HPDE6-E6E7 (cell line): ENCODE measurements around the gene TENM4.

Experiments
- DNase-seq: peaks from one replicate; pipeline ENCODE4 v3.0.0; 2011; ENCODE audit warnings: missing footprints; ENCODE audit errors: extremely low spot score

The TENM4 gene

DNA sequence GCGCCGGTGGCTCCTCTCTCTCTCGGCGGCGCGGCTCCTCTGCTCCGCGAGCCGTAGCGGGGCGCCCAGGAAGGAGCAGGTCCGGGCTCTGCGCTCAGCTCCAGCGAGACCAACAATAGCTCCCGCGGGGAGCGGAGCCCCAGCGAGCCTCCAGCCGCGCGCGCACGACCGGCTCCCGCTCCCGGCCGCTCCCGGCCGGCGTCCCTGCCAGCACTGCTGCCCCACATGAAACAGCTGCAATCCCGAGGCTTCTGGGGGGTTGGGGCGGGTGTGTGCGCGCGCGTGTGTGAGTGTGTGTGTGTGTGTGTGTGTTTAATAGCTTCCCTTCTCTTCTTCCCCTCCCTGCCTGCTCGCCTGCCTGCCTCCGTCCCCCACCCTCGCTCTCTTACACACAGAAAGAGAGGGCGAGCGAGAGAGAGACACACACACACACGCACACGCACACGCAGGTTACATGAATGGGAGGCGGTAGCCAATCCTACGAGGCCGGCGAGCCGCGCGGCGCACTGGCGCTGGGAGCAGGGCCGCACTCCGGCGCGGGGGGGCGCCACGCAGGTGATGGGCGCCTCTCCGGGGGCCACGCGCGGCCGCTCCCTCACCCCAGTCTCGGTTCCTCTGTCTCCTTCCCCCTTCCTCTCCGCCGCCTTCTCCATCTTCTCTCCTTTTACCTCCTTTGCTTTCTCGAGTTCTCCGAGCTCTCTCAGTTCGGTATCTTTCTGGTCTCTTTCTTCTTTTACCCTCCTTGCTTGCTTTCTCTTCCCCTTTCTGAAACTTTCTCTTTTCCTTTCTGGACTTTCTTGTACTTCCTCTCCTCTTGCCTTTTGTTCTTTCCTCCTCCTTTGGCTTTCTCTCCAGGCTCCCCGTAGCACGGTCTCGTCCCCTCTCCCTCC lies at the start of gene TENM4:
TSS of gene TENM4 (minus strand) at position 460 of the 890 bp plus-strand sequence. CDS start 371,086 bp downstream, outside the sequence.
- peak; percentile 31 for DNase-seq

DNA sequence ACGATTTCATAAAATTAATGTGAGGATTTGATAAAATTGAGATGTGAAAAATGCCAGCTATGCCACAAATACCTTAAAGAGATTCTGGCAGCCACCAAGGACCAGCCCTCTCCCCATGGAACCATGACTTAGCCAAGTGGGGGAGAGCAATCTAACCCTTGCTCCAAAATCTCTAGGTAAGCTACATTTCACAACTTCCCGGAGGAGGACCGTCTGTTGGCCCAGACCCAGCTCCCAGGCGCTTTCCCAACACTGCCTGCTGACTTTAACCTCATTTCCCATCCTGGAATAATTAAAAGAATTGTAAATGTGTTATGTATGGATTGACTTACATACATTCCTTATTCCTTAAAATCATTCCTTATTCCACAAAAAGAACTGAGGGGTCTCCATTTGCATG lies 47.5 kb upstream of the TENM4 start:
- no peak for DNase-seq

DNA sequence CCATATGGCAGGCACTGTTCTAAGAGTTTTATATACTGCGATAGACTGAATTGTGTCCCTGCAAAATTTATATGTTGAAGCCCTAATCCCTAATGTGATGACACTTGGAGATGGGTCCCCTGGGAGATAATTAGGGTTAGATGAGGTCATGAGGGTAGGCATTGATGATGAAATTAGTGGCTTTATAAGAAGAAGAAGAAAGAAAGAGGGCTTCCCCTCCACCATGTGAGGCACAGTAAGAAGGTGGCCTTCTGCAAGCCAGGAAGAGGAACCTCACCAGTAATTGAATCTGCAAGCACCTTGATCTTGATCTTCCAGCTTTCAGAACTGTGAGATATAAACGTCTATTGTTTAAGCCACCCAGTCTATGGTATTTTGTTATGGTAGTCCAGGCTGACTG lies 46.6 kb upstream of the TENM4 start:
- no peak for DNase-seq

DNA sequence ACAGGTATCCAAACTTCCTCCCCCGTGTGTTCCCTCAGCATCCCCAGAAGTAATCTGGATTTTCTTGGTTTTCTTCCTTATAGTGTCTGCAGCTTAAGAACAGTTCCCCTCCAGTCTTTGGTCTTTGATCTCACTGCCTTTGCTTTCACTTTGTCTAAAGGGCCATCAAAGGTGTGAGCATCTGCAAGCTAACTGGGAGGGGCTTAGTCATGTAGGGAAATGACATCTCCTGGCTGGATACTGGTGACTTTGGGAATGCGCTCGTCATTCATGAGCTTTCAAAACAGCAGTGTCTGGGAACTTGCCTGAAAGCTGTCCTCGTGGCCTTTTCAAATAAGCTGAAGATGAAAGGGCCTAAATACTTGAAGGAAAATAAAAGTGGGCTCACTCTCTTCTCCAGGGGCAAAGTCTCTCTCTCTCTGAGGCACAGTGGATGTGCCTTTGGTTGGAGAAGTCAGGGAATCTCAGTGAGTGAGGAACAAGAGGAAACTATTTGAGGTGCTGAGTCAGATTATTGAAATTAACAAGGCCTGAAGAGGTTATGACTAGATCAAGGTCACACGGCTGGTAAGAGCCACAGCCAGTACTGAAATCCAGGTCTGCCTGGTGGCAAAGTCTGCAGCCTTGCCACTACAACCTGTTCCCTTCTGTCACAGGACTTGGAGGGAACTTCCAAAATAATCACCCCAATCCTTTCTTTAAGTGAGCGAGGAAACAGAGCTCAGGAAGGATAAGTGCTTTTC lies 45.6 kb upstream of the TENM4 start:
- DNase-seq = no peak

DNA sequence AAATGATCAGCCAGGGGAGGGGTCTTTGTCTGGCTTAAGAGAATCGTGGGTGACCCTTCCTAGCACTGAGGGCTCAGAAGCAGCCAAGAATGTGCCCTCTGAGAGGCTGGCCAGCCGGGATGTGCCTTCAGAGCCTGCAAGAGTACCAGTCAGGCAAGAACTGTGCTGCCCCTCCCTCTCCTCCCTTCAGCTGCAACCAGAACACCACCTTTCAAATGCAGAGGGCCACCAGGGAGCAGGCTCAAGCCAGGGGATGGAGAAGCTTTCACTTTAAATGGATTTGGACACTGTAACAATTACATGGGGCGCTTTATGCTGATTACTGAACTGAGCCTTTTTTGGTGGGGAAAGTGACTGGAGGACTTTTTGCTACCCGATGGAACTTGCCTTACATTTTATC lies 44.9 kb upstream of the TENM4 start:
- DNase-seq = no peak

DNA sequence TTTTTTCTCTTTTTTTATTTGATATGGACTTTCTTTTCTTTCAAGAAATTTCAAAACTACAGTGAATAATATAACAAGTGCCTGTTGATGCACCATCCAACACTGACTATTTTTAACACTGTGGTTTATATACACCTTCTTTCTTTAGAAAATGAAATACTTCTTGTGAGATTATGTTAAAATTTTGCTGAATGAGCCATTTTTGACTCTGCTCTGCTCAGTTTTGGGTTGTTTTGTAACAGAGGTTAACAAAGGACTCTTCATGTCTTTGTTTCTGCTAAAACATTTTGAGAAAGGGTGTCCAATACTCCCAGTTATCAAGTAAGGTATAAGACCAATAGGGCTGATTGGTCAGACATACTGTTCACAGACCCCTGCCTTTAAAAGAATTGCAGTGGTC lies 44.0 kb upstream of the TENM4 start:
- no peak for DNase-seq

DNA sequence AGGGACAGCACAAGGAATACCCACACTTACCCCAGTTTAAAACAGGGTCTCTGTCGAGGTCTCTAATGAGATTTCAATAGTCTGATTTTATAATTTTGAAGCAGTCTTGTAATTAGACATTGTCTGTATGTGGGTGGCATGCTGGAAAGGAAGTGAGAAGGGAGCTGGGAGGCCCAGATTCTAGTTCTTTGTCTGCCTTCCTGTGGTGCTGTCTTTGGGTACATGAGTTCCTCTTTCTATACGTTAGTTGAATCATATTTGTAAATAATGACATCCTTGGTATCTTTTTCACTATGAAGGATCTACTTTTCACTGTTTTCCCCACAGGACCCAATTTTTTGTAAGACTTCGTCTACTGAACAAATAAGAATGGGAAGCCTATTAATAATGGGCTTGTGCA lies 42.0 kb upstream of the TENM4 start:
- no peak for DNase-seq

DNA sequence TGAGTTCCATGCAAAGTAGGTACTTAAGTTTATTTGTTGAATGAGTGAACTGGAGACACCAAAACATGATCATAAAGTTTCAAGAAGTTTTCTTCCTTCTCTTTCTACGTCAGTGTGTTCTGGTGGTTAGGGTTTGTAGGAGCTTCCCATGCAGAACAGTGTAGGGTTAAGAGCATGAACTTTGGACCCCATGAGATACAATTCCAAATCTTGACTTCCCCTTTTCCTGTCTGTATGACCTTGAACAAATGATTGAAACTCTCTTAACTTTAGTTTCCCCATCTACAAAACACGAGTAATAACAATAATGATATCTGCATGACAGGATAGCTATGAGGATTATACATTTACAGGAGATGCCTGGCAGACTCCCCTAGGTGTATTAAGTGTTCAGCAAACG lies 41.0 kb upstream of the TENM4 start:
- no peak for DNase-seq

DNA sequence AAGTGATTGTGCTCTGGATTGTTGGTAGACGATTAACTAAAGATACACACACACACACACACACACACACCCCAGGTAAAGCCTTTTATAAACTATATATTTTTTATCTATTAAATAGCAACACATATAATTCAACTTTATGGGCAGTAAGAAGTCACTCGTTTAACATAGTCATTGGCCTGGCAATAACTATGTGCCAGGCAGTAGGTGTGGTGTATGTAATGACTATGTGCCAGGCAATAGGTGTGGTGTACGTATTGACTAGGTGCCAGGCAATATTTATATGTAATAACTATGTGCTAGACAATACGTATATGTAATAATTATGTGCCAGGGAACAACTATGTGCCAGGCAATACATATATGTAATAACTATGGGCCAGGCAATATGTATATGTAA lies 40.0 kb upstream of the TENM4 start:
- no peak for DNase-seq

DNA sequence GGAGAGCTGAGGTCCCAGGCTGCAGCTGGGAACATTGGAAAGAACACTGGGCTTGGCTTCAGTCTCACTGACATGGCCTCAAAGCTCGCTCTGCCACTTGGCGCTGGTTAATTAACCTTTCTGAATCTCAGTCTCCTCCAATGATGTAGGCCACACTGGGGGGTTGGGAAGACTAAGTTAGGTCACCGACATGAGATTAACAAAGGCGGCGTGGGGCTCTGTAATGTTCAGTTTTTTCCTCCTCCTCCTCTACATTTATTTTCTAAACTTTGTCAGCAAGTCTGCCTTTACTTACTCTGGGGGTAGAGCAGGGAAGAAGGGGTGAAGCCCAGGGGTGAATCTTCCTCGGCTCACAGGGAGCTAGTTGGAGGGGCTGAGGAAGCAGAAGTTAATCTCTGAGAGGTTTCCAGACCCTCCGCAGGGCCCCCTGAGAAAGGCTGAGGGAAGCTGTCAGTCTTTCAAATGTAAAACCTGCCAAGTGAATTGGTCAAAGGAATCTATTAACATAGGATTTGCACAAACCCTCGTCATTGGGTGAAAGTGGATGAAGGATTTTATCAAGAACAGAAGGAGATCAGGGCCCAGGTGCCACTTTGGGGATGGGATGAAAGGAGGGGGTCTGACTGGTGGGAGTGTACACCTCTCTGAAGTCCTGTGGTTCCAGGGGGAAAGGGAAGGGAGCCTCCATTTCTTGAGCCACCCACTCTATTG lies 32.1 kb upstream of the TENM4 start:
- DNase-seq = no peak

DNA sequence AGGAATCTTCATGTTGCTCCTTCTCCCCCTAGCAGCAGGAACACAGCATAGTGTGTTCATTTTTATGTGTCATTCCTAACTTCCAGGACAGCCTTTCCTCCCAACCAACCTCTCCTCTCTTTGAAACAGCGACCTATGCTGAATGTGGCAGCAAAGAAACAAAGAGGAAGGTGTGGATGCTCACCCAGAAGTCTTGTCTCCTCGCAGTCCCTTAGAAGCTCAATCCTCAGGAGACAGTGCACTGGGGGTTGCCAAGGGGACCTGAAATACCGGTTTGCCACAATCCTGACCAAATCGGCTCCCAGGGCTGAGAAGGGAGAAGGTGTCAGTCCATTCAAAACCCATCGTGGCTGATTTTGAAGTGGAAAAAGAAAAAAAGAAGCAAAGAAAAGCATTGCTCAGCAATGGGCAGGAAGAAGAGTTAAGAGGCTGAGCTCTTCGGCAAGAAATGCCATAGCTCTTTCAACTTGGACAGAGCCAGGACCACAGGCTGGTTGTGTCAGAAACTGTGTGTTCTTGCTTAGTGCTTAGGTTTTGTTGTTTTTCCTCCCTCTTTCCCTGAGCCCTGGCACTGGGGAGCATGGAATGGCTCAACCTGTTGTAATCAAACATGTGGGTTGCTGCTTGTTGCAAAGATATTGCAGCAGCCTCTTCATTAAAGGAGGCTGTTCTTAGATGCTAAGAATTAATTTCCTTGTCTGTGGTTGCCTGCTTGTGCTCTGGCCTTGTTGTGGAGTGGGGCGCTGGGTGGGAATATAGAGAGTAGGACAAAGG lies 30.4 kb upstream of the TENM4 start:
- no peak for DNase-seq

DNA sequence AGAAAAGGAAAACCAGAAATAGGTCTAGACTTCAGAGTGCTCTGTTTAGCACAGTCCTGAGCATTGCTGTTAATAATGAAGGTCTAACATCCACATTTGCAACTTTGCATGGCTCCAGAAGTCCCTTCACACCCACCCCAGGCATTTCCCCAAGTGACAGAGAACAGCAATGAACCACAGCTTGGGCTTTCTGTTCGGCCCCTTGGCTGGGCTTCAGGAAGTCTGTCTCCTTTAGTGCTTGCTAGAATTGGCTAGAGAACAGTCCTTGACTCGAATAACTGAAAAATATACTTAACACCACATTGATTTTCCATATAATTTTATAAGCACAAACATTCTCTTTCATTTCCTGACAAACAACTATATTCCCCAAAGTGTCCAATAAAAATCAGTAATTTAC lies 29.3 kb upstream of the TENM4 start:
- DNase-seq = no peak

DNA sequence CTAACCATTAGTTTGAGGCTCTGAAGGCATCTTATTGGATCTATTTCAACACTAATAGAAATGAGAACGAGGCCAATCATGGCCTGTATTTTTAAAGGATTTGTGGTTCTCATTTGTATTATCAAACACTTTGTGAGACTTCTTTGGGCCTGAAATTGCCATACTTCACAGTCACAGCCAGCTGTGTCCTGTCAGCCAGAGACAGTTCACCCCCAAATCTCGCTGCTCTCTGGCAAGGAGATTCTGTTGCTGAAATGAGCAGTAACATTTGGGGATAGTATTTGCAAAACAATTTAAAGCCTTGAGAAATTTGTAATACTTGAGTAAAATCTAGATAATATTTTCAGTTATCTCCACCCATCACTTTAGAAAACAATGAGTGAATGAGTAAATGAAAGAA lies 26.9 kb upstream of the TENM4 start:
- no peak for DNase-seq

DNA sequence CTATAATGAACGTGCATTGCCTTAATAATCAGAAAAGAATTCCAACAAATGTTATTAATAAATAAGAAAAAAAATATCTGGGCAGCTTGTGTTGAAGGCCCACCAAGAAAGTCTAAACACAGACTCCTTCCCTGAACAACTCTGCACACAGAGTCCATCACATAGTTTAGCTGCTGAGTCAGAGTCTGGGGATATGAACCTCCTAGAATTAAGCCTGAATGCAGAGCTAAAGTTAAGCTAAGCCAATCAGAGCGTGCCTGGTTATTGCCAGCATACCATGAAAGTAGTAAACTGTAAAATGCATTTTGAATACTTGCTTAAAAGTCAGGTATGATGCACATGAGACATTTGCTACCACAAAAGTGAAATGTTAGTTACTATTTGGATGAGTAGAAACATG lies 25.6 kb upstream of the TENM4 start:
- DNase-seq = peak; percentile 15

DNA sequence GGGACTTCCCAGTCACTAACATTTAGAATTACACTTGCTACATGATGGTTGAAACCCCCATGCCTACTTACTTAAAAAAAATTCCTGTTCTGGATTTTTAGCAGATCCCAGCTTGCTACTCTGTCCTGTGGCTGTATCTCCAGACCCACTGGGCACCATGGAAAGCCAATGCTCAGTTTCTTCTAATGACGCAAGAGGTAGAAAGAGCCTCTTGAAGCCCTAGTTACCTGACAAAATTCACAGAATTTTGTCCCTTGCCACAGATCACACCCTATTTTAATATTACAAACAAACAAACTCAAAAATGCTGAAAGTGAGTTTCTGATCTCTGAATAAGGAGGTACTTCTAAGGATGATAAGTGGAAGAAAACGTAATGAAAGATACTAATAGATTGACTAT lies 24.3 kb upstream of the TENM4 start:
- DNase-seq = no peak

DNA sequence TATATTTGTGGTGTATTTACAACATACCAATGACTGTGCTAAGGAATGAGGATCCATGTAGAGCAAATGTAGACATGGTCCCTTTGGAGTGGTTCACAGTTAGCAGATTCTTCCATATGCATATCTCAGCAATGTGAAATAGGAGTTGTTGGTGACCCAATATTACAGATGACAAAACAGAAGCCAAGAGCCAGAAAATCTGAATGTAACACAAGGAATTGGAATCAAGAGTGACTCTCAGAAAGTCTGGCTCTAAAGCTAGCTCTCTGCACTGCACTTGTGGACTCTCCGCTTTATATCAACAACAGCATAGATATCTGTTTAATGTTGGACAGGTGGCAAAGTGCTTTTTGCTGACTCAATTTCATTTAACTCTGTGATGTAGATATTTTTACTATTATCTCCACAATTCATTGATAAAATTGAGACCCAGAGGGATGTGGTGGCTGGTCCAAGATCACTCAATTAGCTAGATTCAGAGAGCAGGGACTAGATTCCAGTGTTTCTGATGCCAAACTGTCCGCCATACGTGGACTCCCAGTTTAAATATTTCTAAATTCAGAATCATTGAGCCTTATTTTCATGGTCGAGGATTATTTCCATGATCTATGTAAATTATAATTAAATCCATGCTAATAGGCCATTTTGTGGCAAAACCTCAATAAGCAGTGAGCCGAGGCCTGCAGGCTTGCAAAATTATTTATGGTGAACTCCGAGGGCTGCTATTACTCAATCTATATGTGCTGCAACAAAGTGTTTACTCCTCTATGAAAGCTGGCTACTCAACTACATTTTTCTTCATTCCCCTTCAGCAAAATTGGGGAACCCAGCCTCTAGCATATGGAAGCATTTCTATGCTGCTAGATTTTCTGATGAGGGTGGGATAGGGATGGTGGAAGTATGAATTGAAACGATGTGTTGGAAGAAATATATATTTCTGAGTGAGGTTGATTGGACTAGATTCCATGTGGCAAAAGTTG lies 21.1 kb upstream of the TENM4 start:
- DNase-seq = no peak

DNA sequence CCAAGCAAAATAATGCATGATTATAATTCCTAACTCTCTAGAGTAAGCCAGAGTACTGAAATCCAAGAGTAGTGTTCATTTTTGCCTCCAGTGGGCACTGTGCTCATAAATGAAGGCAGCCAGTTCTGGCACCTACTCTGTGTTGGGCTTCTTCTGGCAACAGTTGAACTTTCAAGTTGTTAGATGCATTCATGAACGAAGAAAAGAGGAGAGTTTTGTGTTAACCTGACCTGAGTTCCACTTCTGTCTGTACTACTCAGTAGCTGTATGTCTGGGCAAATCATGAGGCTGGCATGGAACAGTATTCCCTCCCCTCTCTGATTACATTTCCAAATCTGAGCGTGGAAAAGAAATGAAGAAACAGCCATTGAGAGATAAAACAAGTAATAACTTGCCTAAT lies 20.3 kb upstream of the TENM4 start:
- peak; percentile 16 for DNase-seq

DNA sequence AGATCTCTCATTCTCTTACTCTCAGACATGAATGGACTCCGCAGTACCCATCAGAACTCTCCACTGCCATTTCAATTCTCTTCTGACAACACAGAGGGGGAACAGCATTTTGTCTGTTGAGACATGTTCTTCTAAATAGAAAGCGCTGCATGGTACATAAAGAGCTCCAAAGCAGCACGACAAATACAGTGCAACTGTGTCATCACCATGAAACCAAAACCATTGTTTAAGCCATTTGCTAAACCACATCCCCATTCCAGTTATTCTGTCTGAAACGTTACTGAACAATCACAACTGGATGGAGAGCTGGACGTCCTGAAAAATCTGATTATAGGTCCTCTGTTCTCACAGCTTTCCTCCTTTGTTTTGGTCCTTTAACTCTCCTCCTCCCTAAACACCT lies 17.9 kb upstream of the TENM4 start:
- no peak for DNase-seq

DNA sequence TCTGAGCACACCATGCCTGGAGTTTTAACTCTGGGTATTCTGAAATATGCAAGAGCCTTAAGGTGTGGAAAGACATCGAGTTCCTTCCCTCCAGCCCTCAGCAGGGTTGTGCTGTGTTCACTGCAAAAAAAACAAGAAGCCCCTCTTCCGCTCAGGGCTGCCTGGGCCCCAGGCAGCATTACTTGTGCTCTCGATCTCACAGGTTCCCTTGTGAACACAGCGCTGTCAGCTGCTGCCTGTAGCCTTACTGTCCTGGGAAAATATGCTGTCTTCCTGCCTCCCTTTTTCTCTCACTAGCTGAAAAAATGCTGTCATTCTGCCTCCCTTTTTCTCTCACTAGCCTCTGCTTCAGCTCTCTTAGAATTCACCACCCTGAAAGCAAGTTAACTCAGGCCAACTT lies 15.7 kb upstream of the TENM4 start:
- no peak for DNase-seq

DNA sequence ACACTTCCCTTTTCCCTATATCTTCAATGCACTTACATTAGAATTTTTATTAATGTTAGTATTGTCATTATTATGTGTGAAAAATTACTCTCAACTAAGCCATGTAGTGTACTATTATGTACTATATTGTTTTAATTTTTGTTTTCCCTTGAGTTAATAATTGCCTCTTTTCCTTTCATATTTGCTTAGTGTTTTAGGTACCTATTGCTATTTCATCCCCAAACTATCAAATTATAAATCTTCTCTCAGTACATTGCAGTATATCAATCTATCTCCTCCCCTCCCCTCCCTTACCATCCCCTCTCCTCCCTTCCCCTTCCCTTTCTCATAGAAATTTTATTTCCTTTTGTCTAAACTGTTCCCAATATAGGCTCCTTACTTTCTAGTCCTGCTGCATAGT lies 12.8 kb upstream of the TENM4 start:
- no peak for DNase-seq

DNA sequence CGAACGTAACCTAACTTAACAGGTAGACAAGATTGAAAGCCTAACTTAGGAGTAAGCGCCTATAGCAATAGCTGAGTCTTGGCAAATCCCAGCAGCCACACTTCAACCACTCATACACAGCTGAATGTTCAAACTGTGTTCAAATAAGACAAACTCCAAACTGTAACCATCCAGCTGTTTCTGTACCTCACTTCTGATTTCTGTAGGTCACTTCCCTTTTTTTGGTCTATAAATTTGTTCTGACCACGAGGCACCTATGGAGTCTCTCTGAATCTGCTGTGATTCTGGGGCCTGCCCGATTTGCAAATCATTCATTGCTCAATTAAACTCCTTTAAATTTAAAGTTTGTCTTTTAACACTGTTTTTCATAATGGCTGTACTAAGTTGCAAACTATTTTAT lies 8.2 kb upstream of the TENM4 start:
- no peak for DNase-seq
